ENCODE data around the gene NADSYN1. TPM values are rescaled to one million over a fixed set of nuclear protein-coding genes. Genes with fewer than 3 reads are reported as not detected.

Gene NADSYN1
- total and polyA plus RNA-seq, 2 of the 13 experiments (the other 11 are each of a cell fraction or from before 2014, with no cell fraction given) = 35.7 to 51.5 TPM

DNA sequence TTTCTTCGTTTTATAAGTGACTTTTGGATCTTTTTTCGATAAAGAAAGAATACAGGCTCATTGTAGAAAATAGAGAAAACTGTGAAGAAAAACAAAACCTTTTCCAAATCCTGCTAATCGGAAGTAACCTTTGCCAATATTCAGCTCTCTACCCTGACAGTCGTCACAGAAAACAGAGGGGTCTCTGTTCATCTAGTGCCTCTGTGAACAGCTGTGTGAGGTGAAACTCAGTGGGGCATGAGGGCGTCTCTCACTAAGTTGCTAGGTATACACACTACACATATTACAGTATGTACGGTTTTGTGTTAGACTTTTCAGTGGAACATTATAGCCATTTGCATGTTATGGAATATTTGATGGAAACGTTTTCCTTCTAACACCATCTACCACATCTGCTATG is 44.2 kb upstream of the NADSYN1 start:
- H3K9me3 ChIP-seq (ENCODE audit: low read length) = no peaks in the 10 kb centered on the region
- ChIA-PET POLR2A (no interaction called here), CTCF (ENCODE audit: low intra/inter-chr PET ratio, low total read pairs) (no interaction called here)
- DNase-seq (ENCODE audit: low spot score) = no peak
- peaks cover 1 to 31% of the 10 kb centered on the region in 2 experiments; a peak in 4 of 5 replicates for H3K27me3 ChIP-seq (ENCODE audit: control insufficient read depth in 1 of 2, insufficient read depth in 2 of 2, low read length in 2 of 2)
- no peak for ATAC-seq
- H3K79me2 ChIP-seq (ENCODE audit: insufficient read depth, low read length) = no peaks in the 10 kb centered on the region
- H3K27ac ChIP-seq (ENCODE audit: extremely low read length, insufficient read depth, low read length) = no peak overlapping the region
- H3K4me2 ChIP-seq (ENCODE audit: low read depth, low read length) = no peak overlapping the region
- intact Hi-C loops (cut with micrococcal nuclease; ENCODE audit: unreplicated experiment) (no loop called here), in situ Hi-C loops (cut with HindIII; ENCODE audit: extremely low pct_ligation_motif_present, low pct_unique_long_range_greater_than_20kb) (loop anchor here (25.0 kb wide), 1 partner anchor 947 kb away; no protein-coding TSS in a partner anchor)
- TF ChIP-seq ZNF547 (CRISPR knock-in tag; IDR thresholded peaks at IDR 0.05) = no peak
- TF ChIP-seq KMT2B (CRISPR knock-in tag; IDR thresholded peaks at IDR 0.05) = no peak
- TF ChIP-seq ZBTB42 (CRISPR knock-in tag; IDR thresholded peaks at IDR 0.05) = no peak
- TF ChIP-seq ZNF557 (CRISPR knock-in tag; IDR thresholded peaks at IDR 0.05) = no peak
- TF ChIP-seq MIER2 (CRISPR knock-in tag; IDR thresholded peaks at IDR 0.05) = no peak
- no peak overlapping the region for H2AFZ ChIP-seq (ENCODE audit: low read length)
- no peak for FAIRE-seq
- H3K4me3 ChIP-seq (replicated peaks in 1 of 3; ENCODE audit: insufficient read depth in 1 of 3, low read depth in 2 of 3, low read length in 3 of 3) = no peak overlapping the region
- no peaks in the 10 kb centered on the region for H4K20me1 ChIP-seq (ENCODE audit: insufficient read depth, low read length)
- no TSS peak for BruUV-seq (replicated peaks)
- no peaks in the 10 kb centered on the region for H3K36me3 ChIP-seq (replicated peaks in 1 of 2; ENCODE audit: control insufficient read depth in 1 of 2, insufficient read depth in 2 of 2, low read length in 2 of 2)
- 6% methylated on average over 7 of the region's 7 CpGs for WGBS (ENCODE audit: low lambda C conversion rate)
- no peak overlapping the region for H3K9ac ChIP-seq (ENCODE audit: insufficient read depth, low read depth, low read length)
- H3K4me1 ChIP-seq (ENCODE audit: insufficient read depth, low read length) = no peaks in the 10 kb centered on the region

DNA sequence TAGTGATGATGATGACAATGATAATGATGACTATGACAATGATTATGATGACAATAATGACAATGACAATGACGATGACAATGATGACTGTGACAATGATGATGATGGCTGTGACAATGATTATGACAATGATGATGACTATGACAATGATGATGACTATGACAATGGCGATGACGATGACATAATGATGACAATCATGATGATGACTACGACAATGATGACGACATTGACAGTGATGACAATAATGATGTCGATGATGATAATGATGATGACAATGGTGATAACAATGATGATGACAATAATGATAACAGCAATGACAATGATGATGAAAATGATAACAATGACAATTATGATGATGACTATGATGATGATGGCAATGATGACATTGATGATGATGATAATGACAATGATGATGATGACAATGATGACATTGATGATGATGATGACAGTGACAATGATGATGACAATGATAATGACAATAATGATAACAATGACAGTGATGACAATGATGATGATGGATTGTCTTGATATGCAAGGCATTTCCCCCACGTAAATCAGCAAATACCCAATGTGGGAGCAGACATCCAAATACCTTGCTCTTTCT is 42.5 kb upstream of the NADSYN1 start:
- no peak overlapping the region for H3K4me2 ChIP-seq (ENCODE audit: low read depth, low read length)
- H3K27me3 ChIP-seq (ENCODE audit: control insufficient read depth in 1 of 2, insufficient read depth in 2 of 2, low read length in 2 of 2) = peaks cover 1 to 17% of the 10 kb centered on the region in 2 experiments; a peak in 3 of 5 replicates
- BruUV-seq (replicated peaks) = no TSS peak
- in situ Hi-C loops (cut with HindIII; ENCODE audit: extremely low pct_ligation_motif_present, low pct_unique_long_range_greater_than_20kb) = loop anchor here (25.0 kb wide), 1 partner anchor 948 kb away; no protein-coding TSS in a partner anchor
- no peak for FAIRE-seq
- DNase-seq (ENCODE audit: low spot score) = no peak
- H3K27ac ChIP-seq (ENCODE audit: extremely low read length, insufficient read depth, low read length) = no peak overlapping the region
- H3K9me3 ChIP-seq (ENCODE audit: low read length) = no peaks in the 10 kb centered on the region
- CTCF ChIA-PET (ENCODE audit: low intra/inter-chr PET ratio, low total read pairs) = no interaction called here
- no peak overlapping the region for H2AFZ ChIP-seq (ENCODE audit: low read length)
- no peak overlapping the region for H3K9ac ChIP-seq (ENCODE audit: insufficient read depth, low read depth, low read length)
- 21% methylated on average over 7 of the region's 7 CpGs for WGBS (ENCODE audit: low lambda C conversion rate)
- POLR2A ChIA-PET = no interaction called here
- no peaks in the 10 kb centered on the region for H3K4me1 ChIP-seq (ENCODE audit: insufficient read depth, low read length)
- H3K79me2 ChIP-seq (ENCODE audit: insufficient read depth, low read length) = no peaks in the 10 kb centered on the region
- intact Hi-C loops (cut with micrococcal nuclease; ENCODE audit: unreplicated experiment) = no loop called here
- no peak for ATAC-seq
- no peaks in the 10 kb centered on the region for H4K20me1 ChIP-seq (ENCODE audit: insufficient read depth, low read length)
- no peaks in the 10 kb centered on the region for H3K36me3 ChIP-seq (replicated peaks in 1 of 2; ENCODE audit: control insufficient read depth in 1 of 2, insufficient read depth in 2 of 2, low read length in 2 of 2)
- H3K4me3 ChIP-seq (replicated peaks in 1 of 3; ENCODE audit: insufficient read depth in 1 of 3, low read depth in 2 of 3, low read length in 3 of 3) = no peak overlapping the region
- TF ChIP-seq MAFF (IDR thresholded peaks at IDR 0.05; ENCODE audit: low read depth, low read length) (0 out of 2 replicates have a peak, but pooled peaks have one; percentile 16), ATF7 (IDR thresholded peaks at IDR 0.05) (peak; percentile 100), ATF7 (CRISPR knock-in tag; IDR thresholded peaks at IDR 0.05) (no peak), ZBTB1 (CRISPR knock-in tag; IDR thresholded peaks at IDR 0.05; ENCODE audit: borderline replicate concordance) (no peak)
- TF ChIP-seq, protein P1, sequence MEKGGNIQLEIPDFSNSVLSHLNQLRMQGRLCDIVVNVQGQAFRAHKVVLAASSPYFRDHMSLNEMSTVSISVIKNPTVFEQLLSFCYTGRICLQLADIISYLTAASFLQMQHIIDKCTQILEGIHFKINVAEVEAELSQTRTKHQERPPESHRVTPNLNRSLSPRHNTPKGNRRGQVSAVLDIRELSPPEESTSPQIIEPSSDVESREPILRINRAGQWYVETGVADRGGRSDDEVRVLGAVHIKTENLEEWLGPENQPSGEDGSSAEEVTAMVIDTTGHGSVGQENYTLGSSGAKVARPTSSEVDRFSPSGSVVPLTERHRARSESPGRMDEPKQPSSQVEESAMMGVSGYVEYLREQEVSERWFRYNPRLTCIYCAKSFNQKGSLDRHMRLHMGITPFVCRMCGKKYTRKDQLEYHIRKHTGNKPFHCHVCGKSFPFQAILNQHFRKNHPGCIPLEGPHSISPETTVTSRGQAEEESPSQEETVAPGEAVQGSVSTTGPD (CRISPR knock-in tag; IDR thresholded peaks at IDR 0.05) = no peak
- TF ChIP-seq, protein P2, sequence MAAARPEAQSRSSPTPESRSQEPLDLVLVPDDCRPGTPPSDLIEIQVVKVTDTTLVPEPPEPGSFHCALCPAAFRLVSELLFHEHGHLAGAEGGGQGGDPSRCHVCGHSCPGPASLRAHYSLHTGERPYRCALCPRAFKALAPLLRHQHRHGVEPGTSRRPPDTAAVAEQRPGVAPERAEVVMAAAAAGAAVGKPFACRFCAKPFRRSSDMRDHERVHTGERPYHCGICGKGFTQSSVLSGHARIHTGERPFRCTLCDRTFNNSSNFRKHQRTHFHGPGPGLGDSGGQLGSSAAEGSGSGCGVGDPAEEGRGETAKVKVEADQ (CRISPR knock-in tag; IDR thresholded peaks at IDR 0.05; ENCODE audit: borderline replicate concordance) = no peak
- TF ChIP-seq, protein P3, sequence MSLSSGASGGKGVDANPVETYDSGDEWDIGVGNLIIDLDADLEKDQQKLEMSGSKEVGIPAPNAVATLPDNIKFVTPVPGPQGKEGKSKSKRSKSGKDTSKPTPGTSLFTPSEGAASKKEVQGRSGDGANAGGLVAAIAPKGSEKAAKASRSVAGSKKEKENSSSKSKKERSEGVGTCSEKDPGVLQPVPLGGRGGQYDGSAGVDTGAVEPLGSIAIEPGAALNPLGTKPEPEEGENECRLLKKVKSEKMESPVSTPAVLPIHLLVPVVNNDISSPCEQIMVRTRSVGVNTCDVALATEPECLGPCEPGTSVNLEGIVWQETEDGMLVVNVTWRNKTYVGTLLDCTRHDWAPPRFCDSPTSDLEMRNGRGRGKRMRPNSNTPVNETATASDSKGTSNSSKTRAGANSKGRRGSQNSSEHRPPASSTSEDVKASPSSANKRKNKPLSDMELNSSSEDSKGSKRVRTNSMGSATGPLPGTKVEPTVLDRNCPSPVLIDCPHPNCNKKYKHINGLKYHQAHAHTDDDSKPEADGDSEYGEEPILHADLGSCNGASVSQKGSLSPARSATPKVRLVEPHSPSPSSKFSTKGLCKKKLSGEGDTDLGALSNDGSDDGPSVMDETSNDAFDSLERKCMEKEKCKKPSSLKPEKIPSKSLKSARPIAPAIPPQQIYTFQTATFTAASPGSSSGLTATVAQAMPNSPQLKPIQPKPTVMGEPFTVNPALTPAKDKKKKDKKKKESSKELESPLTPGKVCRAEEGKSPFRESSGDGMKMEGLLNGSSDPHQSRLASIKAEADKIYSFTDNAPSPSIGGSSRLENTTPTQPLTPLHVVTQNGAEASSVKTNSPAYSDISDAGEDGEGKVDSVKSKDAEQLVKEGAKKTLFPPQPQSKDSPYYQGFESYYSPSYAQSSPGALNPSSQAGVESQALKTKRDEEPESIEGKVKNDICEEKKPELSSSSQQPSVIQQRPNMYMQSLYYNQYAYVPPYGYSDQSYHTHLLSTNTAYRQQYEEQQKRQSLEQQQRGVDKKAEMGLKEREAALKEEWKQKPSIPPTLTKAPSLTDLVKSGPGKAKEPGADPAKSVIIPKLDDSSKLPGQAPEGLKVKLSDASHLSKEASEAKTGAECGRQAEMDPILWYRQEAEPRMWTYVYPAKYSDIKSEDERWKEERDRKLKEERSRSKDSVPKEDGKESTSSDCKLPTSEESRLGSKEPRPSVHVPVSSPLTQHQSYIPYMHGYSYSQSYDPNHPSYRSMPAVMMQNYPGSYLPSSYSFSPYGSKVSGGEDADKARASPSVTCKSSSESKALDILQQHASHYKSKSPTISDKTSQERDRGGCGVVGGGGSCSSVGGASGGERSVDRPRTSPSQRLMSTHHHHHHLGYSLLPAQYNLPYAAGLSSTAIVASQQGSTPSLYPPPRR (CRISPR knock-in tag; IDR thresholded peaks at IDR 0.05; ENCODE audit: borderline replicate concordance) = no peak
